Stimulated activated CD4-positive, alpha-beta T cell treated with anti-CD3 and anti-CD28 coated beads, Interleukin-4, amount 100 ng/mL, for 48 hours (primary cell): Measurements from ENCODE around the gene PPP1R14B.

Experiments
- DNase-seq, 2 donors: peaks; one replicate each; pipeline ENCODE4 v3.0.0-alpha.2; 2020; ENCODE audit warnings: low read depth in 2 of 2

PPP1R14B gene

GRCh38 chr11:64210301-64211020, 36.3 kb downstream of the PPP1R14B start:
- DNase-seq, result no peak

- no peak for DNase-seq
Measured at GRCh38 chr11:64209563-64209843, 37.2 kb downstream of the PPP1R14B start.

GRCh38 chr11:64208796-64209562, 37.8 kb downstream of the PPP1R14B start:
- no peak for DNase-seq

- no peak for DNase-seq
Measured at GRCh38 chr11:64208086-64208795, 38.5 kb downstream of the PPP1R14B start.

GRCh38 chr11:64207256-64208085, 39.3 kb downstream of the PPP1R14B start:
- peak; percentile 68 to 84 for DNase-seq

- DNase-seq, result peak; percentile 63 to 72
Measured at GRCh38 chr11:64206457-64207255, 40.1 kb downstream of the PPP1R14B start, which contains the start of gene FERMT3. FERMT3 (plus strand) TSS chr11:64206721; CDS start chr11:64207365, 644 bp downstream.

- DNase-seq, result peak; percentile 63 to 70
Measured at GRCh38 chr11:64204464-64204989, 42.2 kb downstream of the PPP1R14B start.

- no peak for DNase-seq
Measured at GRCh38 chr11:64204080-64204440, 42.7 kb downstream of the PPP1R14B start.

- no peak for DNase-seq
Measured at GRCh38 chr11:64203421-64204079, 43.2 kb downstream of the PPP1R14B start.

GRCh38 chr11:64202992-64203391, 43.8 kb downstream of the PPP1R14B start:
- DNase-seq, result no peak

GRCh38 chr11:64201543-64201942, 45.2 kb downstream of the PPP1R14B start:
- DNase-seq, result no peak

GRCh38 chr11:64198511-64198910, 48.2 kb downstream of the PPP1R14B start:
- no peak for DNase-seq

GRCh38 chr11:64196626-64197025, 50.1 kb downstream of the PPP1R14B start:
- DNase-seq, result no peak
